NCI-H2196 (cell line): ENCODE measurements around the gene KIRREL3.

Source experiments
- DNase-seq: peaks from one replicate; lab custom pipeline; 2025; ENCODE audit not compliant: unreplicated experiment; lab: John Stamatoyannopoulos, UW

The KIRREL3 gene

DNA sequence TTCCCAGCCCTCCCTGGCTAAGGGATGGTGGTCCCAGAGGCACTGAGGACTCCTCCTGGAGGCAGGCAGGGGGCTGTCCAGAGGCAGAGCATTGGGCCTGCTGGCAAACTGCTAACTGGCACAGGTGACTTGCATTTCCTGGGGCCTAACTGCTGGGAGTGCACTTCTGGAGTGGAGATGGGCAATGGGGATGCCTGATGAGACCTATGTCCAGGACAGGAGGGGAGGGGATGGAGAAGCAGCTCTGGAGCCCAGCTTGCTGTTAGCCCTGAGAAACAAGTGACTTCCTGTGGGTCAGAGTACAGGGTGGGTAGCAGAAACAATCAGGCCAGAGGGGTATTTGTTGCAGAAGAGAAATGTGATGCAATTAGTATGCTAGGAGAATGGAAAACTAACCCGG, 391.9 kb downstream of the KIRREL3 start:
- no peak for DNase-seq

DNA sequence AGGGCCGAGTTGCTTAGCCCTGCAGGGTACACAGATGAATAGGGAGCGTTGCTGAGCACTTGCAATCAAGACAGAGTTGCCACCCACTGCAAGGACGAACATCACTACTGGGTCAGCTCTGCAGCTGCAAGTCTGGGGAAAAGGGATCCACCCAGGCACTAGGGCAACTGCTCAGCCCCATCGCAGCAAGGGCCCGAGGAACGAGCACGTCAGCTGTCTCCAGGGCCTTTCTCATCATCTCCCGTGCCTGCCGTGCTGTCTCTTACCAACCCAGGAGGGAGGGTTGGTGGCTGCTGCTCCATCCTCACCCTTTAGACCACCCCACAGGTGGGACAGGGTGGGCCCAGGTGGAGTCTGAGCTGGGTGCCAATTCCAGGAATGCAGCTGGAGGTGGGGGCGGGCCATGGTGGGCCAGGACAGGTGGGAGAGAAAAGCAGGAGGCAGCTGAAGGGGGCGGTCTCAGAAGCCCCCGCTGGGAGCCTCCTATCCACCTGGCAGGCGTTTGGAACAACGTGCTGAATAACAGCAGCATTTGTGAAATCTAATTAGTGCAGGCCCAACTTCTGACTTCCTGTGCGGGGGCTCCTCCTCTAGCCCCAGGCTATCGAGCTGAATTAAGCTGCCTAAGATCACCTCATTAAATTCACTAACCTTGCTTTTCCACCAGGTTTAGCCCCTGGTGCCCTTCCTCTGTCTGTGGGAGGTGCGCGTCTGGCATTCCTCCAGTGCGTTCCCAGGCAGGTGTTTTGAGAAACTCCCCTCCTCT, 392.6 kb downstream of the KIRREL3 start:
- DNase-seq = no peak

GRCh38 chr11:126607374-126607773, 393.2 kb downstream of the KIRREL3 start:
- DNase-seq = peak; percentile 64

- no peak for DNase-seq
Measured at GRCh38 chr11:126606484-126606883, 394.1 kb downstream of the KIRREL3 start.

- DNase-seq = no peak
Measured at GRCh38 chr11:126604461-126604860, 396.1 kb downstream of the KIRREL3 start.

- DNase-seq = no peak
Measured at GRCh38 chr11:126603486-126603885, 397.1 kb downstream of the KIRREL3 start.

GRCh38 chr11:126602993-126603392, 397.6 kb downstream of the KIRREL3 start:
- no peak for DNase-seq

DNA sequence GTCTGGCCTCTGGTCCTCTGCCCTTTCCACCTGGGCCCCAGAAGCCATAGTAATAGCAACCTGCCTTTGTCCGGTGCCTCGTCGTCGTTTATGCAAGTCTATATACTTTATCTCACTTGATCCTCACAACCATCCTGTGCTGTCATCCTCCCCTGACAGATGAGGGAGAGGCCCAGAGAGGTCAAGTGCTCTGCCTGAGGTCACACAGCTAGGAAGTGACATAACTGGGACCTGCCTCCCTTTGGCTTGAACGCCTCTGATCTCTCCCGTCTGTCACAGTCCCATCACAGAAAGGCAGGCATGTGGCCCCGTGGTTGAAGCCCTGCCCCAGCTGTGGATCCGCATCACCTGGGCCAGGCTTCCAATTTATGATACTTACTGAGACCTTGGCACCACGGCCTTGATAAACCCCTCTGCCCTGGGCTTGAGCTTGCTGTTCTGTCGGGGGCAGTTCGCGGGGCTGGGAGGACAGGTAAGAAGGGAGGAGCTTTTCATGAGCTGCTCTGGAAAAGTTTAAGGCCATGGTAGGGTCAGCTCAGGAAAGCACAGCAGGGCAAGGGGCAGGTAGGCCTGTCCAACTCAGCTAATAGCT, 398.1 kb downstream of the KIRREL3 start:
- no peak for DNase-seq

- no peak for DNase-seq
Measured at GRCh38 chr11:126601550-126602215, 398.9 kb downstream of the KIRREL3 start.

GRCh38 chr11:126601136-126601535, 399.4 kb downstream of the KIRREL3 start:
- DNase-seq = no peak

GRCh38 chr11:126599217-126599897, 401.2 kb downstream of the KIRREL3 start:
- DNase-seq = no peak

DNA sequence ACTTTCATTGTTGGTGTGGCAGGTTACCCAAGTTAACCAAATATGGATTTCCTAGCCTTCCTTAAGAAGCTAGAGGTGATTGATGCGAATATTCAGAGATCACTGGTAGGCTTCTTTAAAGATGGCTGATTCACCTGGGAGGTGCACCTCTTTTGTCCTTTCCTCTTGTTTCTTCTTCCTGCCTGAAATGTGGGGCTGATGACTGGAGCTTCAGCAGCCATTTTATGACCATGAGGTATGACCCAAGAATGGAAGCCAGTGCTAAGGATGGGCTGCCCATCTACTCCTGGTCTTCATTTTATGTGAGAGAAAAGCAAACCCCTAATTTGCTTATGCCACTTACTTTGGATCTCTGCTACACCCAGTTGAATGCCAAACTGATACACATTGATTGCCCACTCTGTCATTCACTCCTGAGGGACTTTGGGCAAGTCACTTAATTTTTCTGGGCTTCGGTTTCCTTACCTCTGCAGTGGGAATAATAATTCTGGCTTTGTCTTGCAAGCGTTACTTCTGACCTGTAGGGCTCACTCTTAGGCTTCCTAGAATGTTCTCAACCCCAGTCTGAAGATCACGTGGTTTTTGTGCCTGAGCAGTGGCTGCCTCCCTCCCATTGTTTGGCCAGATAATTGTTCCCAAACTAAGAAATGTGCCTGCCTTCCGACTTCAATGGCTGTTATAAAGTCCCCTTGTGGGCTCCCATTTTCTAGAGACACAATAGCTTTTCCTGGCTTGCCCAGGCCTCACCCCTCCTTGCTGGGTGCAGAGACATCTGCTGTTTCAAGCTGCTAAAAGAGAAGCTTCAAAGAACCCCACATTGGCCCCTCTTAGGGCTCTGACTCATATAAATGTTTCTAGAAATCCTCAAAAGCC, 402.0 kb downstream of the KIRREL3 start:
- no peak for DNase-seq

DNA sequence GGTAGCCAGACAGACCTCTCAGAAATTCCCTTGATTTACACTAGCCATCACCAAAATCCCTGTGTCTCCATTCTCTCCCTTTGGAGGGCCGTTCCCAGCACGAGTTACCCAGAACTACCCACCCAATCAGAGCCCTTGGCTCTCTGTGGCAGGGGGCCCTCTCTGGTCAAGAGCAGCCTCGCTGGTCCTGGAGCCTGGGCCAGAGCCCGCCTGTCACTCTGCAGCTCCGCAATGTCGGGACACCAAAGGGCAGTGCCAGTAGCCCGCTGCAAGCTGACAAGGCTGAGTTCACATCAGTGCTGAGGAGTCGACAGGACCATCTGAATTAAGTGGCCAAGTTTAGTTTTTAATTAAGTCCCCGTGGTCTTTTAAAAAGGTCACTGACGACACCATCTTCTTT, 403.5 kb downstream of the KIRREL3 start:
- no peak for DNase-seq

DNA sequence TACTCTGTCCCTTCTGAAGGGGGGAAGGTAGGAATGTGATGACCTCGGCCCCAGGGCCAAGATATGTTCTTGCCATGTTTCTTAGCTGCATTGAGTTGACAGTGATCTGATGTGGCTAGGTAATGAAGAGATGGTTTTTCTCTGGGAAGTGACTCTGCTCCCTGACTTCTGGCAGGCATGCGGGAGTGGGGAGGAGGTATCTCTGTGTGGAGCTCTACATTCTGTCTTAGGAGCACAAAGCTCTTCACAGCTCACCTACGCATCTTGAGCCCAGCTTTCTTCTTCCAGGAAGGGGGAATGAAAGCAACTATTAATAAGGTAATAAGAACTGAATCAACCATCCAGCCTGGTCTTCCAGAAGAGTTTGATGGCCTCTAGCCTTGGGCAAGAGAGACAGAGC, 404.1 kb downstream of the KIRREL3 start:
- DNase-seq = no peak

DNA sequence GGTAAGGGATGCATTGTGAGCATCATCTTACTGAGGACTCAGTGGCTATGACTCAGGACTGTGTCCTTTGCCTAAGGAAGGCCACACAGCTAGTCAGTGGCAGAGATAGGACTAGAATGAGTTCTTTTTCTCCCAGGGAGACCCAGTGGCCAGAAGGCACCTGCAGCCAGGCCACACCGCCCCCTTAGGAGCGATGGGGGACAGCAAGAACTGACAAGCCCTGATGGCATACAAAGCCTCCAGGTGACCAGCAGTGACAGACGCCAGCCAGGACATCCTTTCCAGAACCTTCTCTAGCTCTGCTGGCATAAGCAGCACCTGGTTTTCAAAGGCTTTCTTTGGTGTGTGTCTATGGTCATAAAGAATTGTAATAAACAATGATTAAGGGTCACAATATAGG, 405.0 kb downstream of the KIRREL3 start:
- peak; percentile 20 for DNase-seq

DNA sequence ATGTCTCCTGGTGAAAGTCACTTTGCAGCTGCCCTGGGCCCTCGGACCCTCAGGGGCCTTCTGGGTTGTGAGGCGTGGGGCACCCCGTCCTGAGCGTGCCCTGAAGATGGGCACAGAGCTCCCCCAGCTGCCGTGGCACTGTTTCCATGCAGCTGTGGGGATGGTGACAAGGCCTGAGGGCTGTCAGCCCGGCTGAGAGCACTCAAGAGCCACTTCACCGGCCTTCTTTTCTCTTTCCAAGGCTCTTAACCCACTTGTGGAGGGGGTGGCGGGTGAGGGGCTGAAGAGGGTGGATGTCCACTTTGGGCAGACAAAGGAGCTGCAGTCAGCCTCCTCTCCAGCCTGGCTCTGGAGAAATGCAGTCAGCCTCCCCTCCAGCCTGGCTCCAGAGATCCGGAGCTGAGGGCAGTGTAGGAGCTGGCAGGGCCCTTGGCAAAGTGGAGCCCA, 405.6 kb downstream of the KIRREL3 start:
- peak; percentile 74 for DNase-seq

DNA sequence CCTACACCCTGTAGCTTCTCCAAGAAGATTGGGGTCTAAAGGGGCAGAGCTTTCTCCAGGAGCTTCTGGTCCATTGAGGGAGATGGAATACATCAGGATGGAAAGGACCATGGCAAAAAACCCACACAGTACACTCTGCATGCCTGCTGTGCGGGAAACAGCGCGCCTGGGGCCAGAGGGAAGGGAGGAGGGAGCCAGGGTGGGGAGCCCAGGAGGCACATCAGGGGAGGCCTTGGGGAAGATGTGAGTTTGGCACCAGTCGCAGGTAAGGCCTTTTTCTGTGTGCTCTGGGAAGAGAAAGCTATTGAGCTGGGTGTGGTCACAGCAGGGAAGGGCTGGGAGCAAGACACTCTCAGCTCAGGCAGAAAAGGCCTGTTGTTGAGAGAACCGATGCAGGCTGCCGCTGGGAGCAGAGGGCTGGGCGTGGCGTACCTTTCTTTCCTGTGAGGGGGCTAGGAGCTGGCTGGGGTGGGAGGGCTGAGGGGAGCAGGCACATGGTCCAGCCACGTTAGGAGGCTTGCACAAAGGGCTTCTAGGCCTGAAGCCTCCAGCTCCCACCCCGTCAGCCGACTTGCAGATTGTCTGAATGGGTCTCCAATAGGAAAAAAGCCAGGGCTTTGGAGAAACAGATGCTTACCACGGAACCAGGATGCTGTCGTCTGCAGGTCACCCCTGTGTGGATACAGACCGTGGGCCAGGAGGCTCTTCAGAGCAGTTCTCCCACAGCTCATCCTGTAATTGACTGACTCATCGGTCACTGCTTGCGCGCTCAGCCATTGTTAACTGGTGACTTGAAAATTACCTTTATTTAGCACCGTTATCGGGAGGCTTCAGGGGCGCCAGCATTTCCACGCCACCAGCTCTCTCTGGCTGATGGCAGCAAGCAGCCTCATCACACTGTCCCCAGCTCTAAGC, 407.8 kb downstream of the KIRREL3 start:
- no peak for DNase-seq

GRCh38 chr11:126591966-126592489, 408.5 kb downstream of the KIRREL3 start:
- no peak for DNase-seq

GRCh38 chr11:126589492-126589803, 411.1 kb downstream of the KIRREL3 start:
- DNase-seq = no peak
